NCI-H1417 treated with DMSO at 0.1 percent for 48 hours (cell line): ENCODE data around the gene HES5.

ENCODE experiments used
- DNase-seq: peaks from one replicate; lab custom pipeline; 2025; lab: John Stamatoyannopoulos, UW

Gene HES5

DNA sequence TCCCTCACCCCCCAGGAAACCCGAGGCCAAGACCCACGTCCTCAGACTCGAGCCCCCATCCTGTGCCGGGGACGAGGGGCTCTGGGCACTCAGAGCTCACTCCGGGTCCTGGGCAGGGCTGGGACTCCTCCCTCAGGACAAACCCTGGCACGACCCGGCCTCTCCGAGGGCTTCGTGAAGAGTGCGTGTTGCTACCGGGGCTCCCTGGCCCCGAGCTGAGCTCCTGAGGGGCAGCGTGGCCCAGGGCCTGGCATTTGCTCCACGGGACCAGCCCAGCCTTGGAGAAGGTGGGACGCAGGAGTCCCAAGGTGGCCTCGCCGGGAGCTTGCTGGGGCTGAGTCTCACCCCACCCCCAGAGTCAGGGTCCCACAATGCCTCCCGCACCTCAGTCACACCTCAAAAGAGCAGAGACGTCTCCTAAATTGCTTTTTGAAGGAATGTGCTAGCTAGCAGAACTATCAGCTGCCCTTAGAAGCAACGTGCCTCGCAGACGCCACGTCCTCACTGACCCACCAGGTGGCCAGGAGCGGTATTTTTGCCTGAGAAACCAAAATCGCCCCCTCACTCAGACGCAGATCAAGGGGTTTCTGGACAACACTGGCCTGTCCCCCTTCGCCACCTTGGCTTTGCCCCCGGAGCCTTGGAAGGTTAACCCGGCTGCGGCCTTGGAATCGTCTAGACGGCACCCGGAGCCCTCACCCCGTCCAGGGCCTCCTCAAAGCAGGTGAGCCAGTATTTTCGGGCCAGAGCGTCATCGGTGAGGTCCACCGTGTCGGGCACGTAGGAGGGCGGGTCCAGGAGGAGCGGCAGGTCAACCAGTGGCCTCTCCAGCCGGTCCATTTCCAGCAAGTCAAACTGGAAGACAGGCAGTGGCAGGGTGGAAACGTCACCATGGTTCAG lies 14.9 kb downstream of the HES5 start:
- DNase-seq = no peak

DNA sequence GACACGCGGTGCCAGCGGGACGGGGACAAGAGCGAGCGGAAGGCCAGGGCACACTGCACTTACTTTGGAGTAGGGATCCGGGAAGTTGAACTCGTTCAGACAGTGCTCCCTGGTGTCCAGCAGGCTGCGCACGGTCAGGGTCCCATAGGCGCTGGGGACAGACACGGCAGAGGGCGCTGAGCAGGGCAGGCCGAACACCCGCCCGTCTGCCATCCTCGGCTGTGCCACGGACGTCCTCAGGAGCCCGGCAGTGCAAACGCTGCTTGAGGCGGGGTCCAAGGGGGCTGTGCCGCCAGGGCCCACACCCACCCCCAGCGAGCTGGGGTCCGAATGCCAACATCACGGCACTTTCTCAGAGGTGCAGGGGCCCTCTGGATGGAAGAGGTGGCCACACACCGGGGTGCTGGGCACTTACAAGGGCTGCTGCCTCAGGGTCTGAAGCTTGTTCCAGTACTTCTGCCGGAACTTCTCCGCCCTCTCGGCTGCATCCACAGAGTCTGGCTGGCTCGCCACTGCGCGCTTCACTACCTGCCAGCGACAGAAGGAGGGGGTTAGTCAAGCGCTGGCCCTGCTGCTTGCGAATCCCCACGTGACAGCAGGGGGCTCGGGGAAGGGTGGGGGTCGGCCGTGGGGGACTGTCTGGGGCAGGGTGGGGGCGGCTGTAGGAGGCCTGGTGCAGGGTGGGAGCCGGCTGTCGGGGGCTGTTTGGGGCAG lies 16.0 kb downstream of the HES5 start:
- no peak for DNase-seq

- no peak for DNase-seq
These were observed 17.1 kb downstream of the HES5 start for GRCh38 chr1:2512862-2513421.

GRCh38 chr1:2510366-2511155 lies 19.5 kb downstream of the HES5 start:
- DNase-seq = no peak

DNA sequence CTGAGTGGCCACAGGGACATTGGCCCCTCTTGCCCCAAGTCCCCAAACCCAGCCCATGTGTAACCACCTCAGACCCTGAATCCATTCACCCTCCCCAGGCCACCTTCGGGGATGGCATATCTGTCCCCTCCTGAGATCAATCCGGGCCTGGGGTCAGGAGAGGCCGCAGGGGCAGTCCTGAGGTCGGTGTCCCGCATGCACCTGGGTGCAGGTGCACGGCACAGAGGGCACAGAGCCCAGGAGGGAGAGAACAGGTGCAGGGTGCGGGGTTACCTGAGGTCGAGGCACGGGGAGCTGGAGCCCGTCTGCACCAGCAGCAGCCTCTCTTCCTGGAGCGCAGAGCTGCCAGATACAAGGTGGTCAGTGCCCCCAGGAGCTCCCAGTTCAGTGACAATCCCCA lies 20.5 kb downstream of the HES5 start:
- DNase-seq = no peak

- DNase-seq = no peak
These were observed 21.3 kb downstream of the HES5 start for GRCh38 chr1:2508751-2509150.

- DNase-seq = no peak
These were observed 21.9 kb downstream of the HES5 start for GRCh38 chr1:2508180-2508579.

DNA sequence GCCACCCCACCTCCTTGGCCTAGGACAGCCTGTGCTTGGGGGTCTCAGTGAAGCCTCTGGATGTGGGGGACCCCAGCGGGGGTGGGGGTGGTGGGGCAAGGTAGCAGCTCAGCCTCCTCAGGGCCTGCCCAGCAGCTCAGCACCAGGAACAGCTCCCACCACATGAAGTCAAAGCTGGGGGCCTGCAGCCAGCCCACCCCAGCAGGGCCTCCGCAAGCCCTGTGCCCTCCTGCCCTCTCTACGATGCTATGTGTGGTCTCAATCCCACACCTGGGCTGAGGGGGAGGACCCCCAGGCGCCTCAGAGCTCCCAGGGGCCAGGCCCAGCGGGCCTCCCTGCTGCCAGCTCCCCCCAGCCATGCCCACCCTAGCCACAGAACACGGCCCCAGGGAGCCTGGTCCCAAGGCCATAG lies 22.3 kb downstream of the HES5 start:
- DNase-seq = no peak

GRCh38 chr1:2506901-2507565 lies 23.0 kb downstream of the HES5 start:
- no peak for DNase-seq

DNA sequence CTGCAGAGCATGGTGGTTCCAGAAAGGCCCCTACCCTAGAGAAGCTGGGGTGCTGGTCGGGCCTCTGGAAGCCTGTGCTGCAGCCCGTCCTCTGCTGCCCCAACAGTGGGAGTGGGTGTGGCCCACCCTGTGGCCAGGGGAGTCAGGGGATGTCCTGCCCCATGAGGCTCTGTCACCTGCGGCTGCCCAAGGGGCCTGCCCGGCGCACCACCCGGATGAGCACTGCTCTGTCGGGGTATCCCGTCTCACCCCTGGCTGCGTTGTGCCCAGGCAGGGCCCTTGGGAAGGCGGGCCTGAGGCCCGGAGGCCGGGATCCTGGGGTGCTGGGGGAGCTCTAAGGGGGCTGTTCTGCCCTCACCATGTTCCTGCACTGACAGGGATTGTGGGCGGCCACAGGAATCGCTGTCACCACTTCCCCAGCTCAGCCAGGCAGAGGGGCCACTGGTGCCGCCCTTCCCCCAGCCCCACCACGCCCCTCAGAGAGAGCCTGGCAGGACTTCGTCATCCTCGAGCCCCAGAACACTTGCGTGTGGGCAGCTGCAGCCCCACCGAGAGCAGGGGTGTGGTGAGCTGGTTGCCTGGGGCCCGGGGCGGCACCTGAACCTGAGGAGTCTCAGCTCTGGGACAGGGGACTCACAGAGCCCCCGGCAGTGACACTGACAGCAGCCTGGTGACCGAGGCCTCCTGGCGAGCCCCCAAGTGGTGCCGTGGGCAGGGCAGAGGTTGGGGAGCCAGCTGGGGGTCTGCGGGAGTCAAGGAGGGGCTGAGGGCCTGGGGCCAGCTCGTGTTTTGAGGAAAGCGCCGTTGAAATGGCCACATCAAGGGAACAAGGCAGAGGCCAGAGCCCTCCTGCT lies 23.8 kb downstream of the HES5 start:
- no peak for DNase-seq

DNA sequence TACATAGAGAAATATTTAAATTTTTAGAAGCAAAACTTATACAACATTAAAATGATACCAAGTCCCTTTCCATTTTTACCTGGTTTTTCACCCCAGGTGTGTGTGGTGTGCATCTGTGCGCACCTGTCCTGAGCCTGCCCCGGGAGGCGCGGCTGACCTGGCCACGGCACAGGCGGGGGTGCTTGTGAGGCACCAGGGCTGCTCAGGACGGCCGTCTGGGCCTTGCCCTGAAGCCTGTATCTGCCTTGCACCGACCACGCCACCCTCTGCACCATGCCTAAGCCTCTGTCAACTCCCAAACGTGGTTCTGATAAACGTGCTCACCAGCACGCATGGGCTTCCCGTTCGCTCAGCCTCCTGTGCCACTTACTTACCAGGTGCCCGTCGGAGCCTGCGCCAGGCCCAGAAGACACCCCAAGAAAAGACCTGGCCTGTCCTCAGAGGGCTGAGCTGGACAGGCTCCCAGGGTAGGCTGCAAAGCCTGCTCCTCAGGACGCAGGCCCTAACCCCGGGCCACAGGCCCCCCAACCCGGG lies 24.5 kb downstream of the HES5 start:
- no peak for DNase-seq

DNA sequence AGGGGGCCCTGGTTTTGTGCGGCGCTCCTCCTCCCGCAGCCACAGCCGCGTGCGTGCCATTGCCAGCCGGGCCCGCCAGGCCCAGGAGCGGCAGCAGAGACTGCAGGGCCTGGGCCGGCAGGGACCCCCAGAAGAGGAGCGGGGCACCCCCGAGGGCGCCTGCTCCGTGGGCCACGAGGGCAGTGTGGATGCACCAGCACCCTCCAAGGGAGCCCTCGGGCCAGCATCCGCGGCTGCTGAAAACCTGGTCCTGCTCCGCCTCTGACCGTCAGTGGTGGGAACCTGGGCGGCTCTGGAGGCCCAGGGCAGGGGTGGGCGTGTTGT lies 25.2 kb downstream of the HES5 start:
- no peak for DNase-seq

- DNase-seq = no peak
These were observed 25.7 kb downstream of the HES5 start for GRCh38 chr1:2504225-2504948.

DNA sequence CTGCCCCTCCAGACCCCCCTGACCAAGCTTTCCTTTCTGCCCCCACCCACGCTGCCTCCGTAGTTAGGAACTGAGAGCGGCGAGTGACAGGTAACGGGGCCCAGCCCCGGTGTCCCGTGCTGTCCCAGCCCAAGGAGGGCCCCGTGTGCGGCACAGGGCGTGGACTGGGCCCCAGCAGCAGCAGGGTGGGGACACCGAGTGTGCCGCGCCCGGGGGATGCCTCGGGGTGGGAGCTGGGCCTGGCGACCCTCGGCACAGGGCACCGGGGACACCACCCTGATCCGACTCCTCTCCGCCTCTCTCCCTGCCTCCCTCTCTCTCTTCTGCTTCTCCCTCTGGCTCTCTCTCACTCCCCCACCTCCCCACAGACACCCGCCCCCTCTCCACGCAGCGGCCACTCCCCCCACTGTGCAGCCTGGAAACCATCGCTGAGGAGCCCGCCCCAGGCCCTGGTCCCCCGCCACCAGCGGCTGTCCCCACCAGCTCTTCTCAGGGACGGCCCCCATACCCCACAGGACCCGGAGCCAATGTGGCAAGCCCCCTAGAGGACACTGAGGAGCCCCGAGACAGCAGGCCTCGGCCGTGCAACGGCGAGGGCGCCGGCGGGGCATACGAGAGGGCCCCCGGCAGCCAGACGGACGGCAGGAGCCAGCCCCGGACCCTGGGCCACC lies 26.4 kb downstream of the HES5 start:
- DNase-seq = no peak

- DNase-seq = no peak
These were observed 27.2 kb downstream of the HES5 start for GRCh38 chr1:2502661-2503553.

- DNase-seq = no peak
These were observed 27.9 kb downstream of the HES5 start for GRCh38 chr1:2502210-2502609.

- DNase-seq = no peak
These were observed 28.3 kb downstream of the HES5 start for GRCh38 chr1:2501820-2502119.

DNA sequence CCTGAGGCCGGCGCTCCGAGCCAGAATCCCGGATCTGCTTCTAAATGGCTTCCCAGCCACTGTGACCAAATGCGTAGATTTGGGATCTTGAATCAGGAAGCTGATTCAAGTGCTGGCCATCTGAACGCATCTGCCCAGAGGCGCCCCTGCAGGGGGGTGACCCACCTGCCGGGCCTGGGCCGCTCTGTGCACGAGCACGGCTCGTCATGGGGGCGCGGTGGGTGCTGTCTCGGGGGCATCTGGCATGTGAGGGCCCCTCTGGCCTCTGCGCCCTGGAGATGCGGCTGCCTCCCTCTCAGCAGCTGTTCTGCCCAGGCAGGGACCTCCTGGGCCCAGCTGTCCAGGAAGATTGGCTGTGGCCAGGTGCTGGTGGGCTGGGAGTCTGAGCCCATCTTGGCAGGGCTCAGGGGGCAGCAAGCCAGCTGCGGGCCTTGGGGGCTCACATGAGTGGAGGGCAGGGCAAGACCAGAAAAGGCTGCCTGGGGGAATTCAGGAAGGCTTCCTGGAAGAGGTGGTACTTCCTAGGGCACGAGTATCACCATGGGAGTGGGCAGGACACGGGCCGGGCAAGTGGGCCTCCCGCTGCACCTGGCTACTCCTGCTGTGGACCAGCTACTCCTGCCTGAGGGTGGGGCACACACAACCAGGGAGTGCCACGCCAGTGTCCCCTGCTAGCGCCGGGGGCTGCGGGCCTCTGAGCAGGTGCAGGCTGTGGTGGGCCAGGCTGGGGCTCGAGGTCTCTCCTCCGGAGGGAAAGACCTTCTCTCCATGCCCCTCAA lies 28.8 kb downstream of the HES5 start:
- no peak for DNase-seq
